SU-DHL-6 (cell line): Measurements from ENCODE around the gene LRP1B.

Experiments used
- H2AFZ ChIP-seq: fragments of 200-600 bp; sonication (generic); 2 replicates; pipeline ENCODE4 v1.6.1; 2014; ENCODE audit warnings: low read depth, mild to moderate bottlenecking, moderate library complexity, mixed read lengths, antibody characterized with exemption, low read length; ENCODE audit not compliant: severe bottlenecking
- H3F3A ChIP-seq: fragments of 200-600 bp; shearing (Covaris generic); 2 replicates; pipeline ENCODE4 v1.6.0; 2016; ENCODE audit warnings: antibody characterized with exemption, mild to moderate bottlenecking; ENCODE audit not compliant: insufficient read depth
- H3K27ac ChIP-seq: fragments of 200-600 bp; sonication (generic); 2 replicates; pipeline ENCODE4 v1.5.1; 2016; ENCODE audit warnings: low read depth, mild to moderate bottlenecking, low read length, moderate library complexity, mixed read lengths
- H3K27me3 ChIP-seq: fragments of 200-600 bp; sonication (generic), shearing (Covaris generic); 2 replicates; pipeline ENCODE4 v1.6.0; 2014; ENCODE audit warnings: mild to moderate bottlenecking, low read length
- H3K36me3 ChIP-seq: fragments of 200-600 bp; sonication (generic); 2 replicates; pipeline ENCODE4 v1.6.1; 2014; ENCODE audit warnings: mild to moderate bottlenecking, low read length, mixed read lengths
- H3K4me2 ChIP-seq: fragments of 300-600, 200-600 bp; shearing (Covaris generic), sonication (generic); 2 replicates; pipeline ENCODE4 v1.6.0; 2014; ENCODE audit warnings: low read length, low read depth, mild to moderate bottlenecking; ENCODE audit not compliant: poor library complexity, severe bottlenecking
- H3K4me3 ChIP-seq: fragments of 200-600 bp; sonication (generic); 2 replicates; pipeline ENCODE4 v1.5.1; 2014; ENCODE audit warnings: antibody characterized with exemption, low read length, mild to moderate bottlenecking, mixed read lengths; ENCODE audit not compliant: insufficient read depth, poor library complexity, severe bottlenecking
- H3K79me2 ChIP-seq: fragments of 200-600 bp; sonication (generic); 2 replicates; pipeline ENCODE4 v1.6.1; 2014; ENCODE audit warnings: mild to moderate bottlenecking, low read length, moderate library complexity; ENCODE audit not compliant: insufficient read depth
- H3K9ac ChIP-seq: fragments of 200-600 bp; sonication (generic); 2 replicates; pipeline ENCODE4 v1.7.0; 2014; ENCODE audit warnings: mild to moderate bottlenecking, low read length
- H3K9me2 ChIP-seq: fragments of 200-600 bp; sonication (generic); replicated peaks from 2 replicates; pipeline ENCODE4 v1.6.1; 2014; ENCODE audit warnings: low read length; ENCODE audit not compliant: insufficient read depth
- H3K9me3 ChIP-seq: fragments of 200-600 bp; sonication (generic); 2 replicates; pipeline ENCODE4 v1.6.1; 2014; ENCODE audit warnings: low read length, mixed read lengths; ENCODE audit not compliant: insufficient read depth
- H4K20me1 ChIP-seq: fragments of 200-600 bp; sonication (generic); 2 replicates; pipeline ENCODE4 v1.6.1; 2014; ENCODE audit warnings: low read depth, mild to moderate bottlenecking, antibody characterized with exemption, low read length, moderate library complexity, mixed read lengths
- CTCF ChIP-seq: fragments of 200-600 bp; sonication (generic); IDR thresholded peaks from one replicate; pipeline ENCODE4 v1.5.1; 2017; ENCODE audit warnings: antibody characterized with exemption, mild to moderate bottlenecking, low read length, moderate library complexity; ENCODE audit not compliant: insufficient read depth, poor library complexity, severe bottlenecking
- EZH2phosphoT487 ChIP-seq: fragments of 200-600 bp; sonication (generic), shearing (Covaris generic); conservative IDR thresholded peaks from 2 replicates; pipeline ENCODE4 v1.6.1; 2018; ENCODE audit warnings: mild to moderate bottlenecking, antibody characterized with exemption, low read length, moderate library complexity, mixed read lengths

The LRP1B gene

GRCh38 chr2:140947236-140947635 lies 1183.6 kb downstream of the LRP1B start:
- Histone ChIP-seq H3K9ac (no peak overlapping the region), H4K20me1 (no peaks in the 10 kb centered on the region), H3F3A (no peaks in the 10 kb centered on the region), H3K27me3 (no peaks in the 10 kb centered on the region), H3K9me2 (no peaks in the 10 kb centered on the region), H3K4me2 (no peak overlapping the region), H2AFZ (no peak overlapping the region), H3K9me3 (no peaks in the 10 kb centered on the region), H3K36me3 (no peaks in the 10 kb centered on the region), H3K27ac (no peak overlapping the region), H3K79me2 (no peaks in the 10 kb centered on the region), H3K4me3 (no peak overlapping the region)
- TF ChIP-seq EZH2phosphoT487 (no peak), CTCF (no peak)

GRCh38 chr2:140943867-140944266 lies 1186.9 kb downstream of the LRP1B start:
- Histone ChIP-seq H3K9me3 (no peaks in the 10 kb centered on the region), H3K9me2 (no peaks in the 10 kb centered on the region), H2AFZ (no peak overlapping the region), H3K36me3 (no peaks in the 10 kb centered on the region), H3K4me3 (no peak overlapping the region), H3K27me3 (no peaks in the 10 kb centered on the region), H3K4me2 (no peak overlapping the region), H3F3A (no peaks in the 10 kb centered on the region), H3K9ac (no peak overlapping the region), H3K79me2 (no peaks in the 10 kb centered on the region), H4K20me1 (no peaks in the 10 kb centered on the region), H3K27ac (no peak overlapping the region)
- TF ChIP-seq CTCF (no peak), EZH2phosphoT487 (no peak)

- Histone ChIP-seq H3K9me2 (no peaks in the 10 kb centered on the region), H3K9me3 (no peaks in the 10 kb centered on the region), H3K4me2 (no peak overlapping the region), H3K79me2 (no peaks in the 10 kb centered on the region), H3K27me3 (no peaks in the 10 kb centered on the region), H4K20me1 (no peaks in the 10 kb centered on the region), H2AFZ (no peak overlapping the region), H3K36me3 (no peaks in the 10 kb centered on the region), H3K9ac (no peak overlapping the region), H3K4me3 (no peak overlapping the region), H3K27ac (no peak overlapping the region), H3F3A (no peaks in the 10 kb centered on the region)
- TF ChIP-seq EZH2phosphoT487 = no peak
- TF ChIP-seq CTCF = no peak
Measured at GRCh38 chr2:140942284-140942683, 1188.5 kb downstream of the LRP1B start.
